Measurements from ENCODE around the gene CAT. TPM values are rescaled to one million over a fixed set of nuclear protein-coding genes. Genes with fewer than 3 reads are reported as not detected.

CAT gene
- total RNA-seq, 3 donors from 2014 or later: 75.7 to 111 (median 89.5) TPM

GRCh38 chr11:34481307-34481706, 42.6 kb downstream of the CAT start:
- H3K4me1 ChIP-seq (ENCODE audit: low read depth): no peaks in the 10 kb centered on the region
- DNase-seq: no peak
- H3K9me3 ChIP-seq: no peaks in the 10 kb centered on the region
- TF ChIP-seq, protein P1, sequence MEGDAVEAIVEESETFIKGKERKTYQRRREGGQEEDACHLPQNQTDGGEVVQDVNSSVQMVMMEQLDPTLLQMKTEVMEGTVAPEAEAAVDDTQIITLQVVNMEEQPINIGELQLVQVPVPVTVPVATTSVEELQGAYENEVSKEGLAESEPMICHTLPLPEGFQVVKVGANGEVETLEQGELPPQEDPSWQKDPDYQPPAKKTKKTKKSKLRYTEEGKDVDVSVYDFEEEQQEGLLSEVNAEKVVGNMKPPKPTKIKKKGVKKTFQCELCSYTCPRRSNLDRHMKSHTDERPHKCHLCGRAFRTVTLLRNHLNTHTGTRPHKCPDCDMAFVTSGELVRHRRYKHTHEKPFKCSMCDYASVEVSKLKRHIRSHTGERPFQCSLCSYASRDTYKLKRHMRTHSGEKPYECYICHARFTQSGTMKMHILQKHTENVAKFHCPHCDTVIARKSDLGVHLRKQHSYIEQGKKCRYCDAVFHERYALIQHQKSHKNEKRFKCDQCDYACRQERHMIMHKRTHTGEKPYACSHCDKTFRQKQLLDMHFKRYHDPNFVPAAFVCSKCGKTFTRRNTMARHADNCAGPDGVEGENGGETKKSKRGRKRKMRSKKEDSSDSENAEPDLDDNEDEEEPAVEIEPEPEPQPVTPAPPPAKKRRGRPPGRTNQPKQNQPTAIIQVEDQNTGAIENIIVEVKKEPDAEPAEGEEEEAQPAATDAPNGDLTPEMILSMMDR (IDR thresholded peaks at IDR 0.05): no peak
- H3K36me3 ChIP-seq (ENCODE audit: low read depth): no peaks in the 10 kb centered on the region
- ATAC-seq: no peak
- no peak overlapping the region for H3K4me3 ChIP-seq
- intact Hi-C loops (cut with DNase I, micrococcal nuclease): no loop called here

GRCh38 chr11:34483106-34483874, 44.6 kb downstream of the CAT start:
- Histone ChIP-seq H3K9me3 (no peaks in the 10 kb centered on the region), H3K4me3 (no peak overlapping the region), H3K36me3 (ENCODE audit: low read depth) (no peaks in the 10 kb centered on the region), H3K4me1 (ENCODE audit: low read depth) (no peaks in the 10 kb centered on the region)
- intact Hi-C loops (cut with DNase I, micrococcal nuclease): no loop called here
- no peak for ATAC-seq
- TF ChIP-seq, protein P1 (IDR thresholded peaks at IDR 0.05): no peak
- DNase-seq: no peak

DNA sequence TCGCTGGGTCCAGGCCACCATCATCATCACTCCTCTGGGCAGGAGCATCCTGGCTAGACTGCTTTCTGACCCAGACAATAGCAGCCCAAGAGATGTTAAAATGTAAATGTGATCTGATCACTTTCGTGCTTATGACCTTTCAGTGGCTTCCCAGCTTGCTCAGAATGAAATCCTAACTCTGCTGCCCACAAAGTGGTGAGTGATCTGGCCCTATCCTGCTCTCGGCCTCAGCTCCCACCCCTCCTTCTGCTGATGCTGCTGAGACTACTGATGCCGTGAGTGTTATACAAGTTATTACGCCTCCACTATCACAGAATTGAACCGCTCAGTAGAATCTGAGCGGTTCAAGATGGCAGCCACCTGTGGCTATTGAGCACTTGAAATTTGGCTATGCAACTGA, 48.7 kb downstream of the CAT start:
- TF ChIP-seq, protein P1 (IDR thresholded peaks at IDR 0.05): no peak
- intact Hi-C loops (cut with DNase I, micrococcal nuclease): no loop called here
- no peak for DNase-seq

DNA sequence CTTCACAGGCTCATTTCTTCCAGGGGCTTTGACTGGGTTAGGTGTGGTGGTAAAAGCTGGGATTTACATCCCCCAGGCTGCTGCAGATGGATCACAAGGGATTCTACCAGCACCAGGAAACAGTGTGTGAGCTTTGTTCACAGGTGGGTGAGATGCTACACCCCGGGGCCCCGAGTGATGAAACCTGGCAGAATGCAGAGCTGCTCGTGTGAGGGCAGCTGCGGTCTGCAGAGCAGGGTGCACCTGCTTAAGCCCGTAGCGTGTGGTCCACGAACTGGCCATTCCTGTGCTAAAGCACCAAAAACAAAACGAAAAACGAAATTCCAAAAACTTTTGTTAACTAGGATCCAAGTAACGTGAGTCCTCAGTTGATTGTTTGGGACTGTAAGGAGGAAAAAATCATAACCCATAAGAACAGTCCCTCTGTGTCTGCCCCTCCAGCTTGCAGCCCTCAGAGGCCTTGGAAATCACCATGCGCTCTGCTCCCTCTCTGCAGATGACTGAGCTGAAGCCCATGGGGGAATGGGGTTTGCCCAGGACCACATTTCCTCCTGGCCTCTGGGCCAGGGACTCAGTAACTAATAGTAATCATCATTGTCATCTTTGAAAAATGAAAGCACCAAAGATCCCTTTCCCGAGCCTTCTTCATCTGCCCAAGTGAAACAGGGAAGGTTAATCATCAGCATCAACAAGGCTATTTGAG, 50.3 kb downstream of the CAT start:
- Histone ChIP-seq H3K4me3 (no peak overlapping the region), H3K9me3 (no peaks in the 10 kb centered on the region), H3K36me3 (ENCODE audit: low read depth) (no peaks in the 10 kb centered on the region), H3K4me1 (ENCODE audit: low read depth) (no peaks in the 10 kb centered on the region)
- intact Hi-C loops (cut with DNase I, micrococcal nuclease): no loop called here
- TF ChIP-seq, protein P1 (IDR thresholded peaks at IDR 0.05): no peak
- ATAC-seq (no peak), DNase-seq (no peak)

More for the DNA sequence above, 48.7 kb downstream of the CAT start:
- no peak for ATAC-seq
- no peaks in the 10 kb centered on the region for H3K4me1 ChIP-seq (ENCODE audit: low read depth)
- no peaks in the 10 kb centered on the region for H3K9me3 ChIP-seq
- H3K4me3 ChIP-seq: no peak overlapping the region
- no peaks in the 10 kb centered on the region for H3K36me3 ChIP-seq (ENCODE audit: low read depth)

- intact Hi-C loops (cut with DNase I, micrococcal nuclease): no loop called here
- Histone ChIP-seq H3K9me3 (no peaks in the 10 kb centered on the region), H3K36me3 (ENCODE audit: low read depth) (no peaks in the 10 kb centered on the region), H3K4me3 (no peak overlapping the region), H3K4me1 (ENCODE audit: low read depth) (no peaks in the 10 kb centered on the region)
- TF ChIP-seq, protein P1 (IDR thresholded peaks at IDR 0.05): no peak
- no peak for DNase-seq
- no peak for ATAC-seq
Observed at GRCh38 chr11:34490304-34490703, 51.6 kb downstream of the CAT start.

Measured in mucosa of descending colon (tissue), 3 donors.